Ovary (tissue), 10 donors: Measurements from ENCODE around the gene AP2A2. TPM values are rescaled to one million over a fixed set of nuclear protein-coding genes. Genes with fewer than 3 reads are reported as not detected.

ENCODE experiments used
- DNase-seq, 5 donors: peaks; one replicate each; pipeline ENCODE4 v3.0.0-alpha.2; 2019 to 2020
- H3K27ac ChIP-seq, 2 donors: fragments of 200-600 bp; one replicate each; pipeline versions ENCODE4 v1.5.1 to v1.8.0; 2019 to 2022
- H3K27me3 ChIP-seq: fragments of 200-600 bp; one replicate; pipeline ENCODE4 v1.8.0; 2022
- H3K36me3 ChIP-seq: fragments of 200-600 bp; sonication (generic); one replicate; pipeline ENCODE4 v1.5.1; 2019
- H3K4me1 ChIP-seq: one replicate; pipeline ENCODE4 v1.8.1; 2013; ENCODE audit warnings: mild to moderate bottlenecking, moderate library complexity; ENCODE audit not compliant: insufficient read depth
- H3K4me3 ChIP-seq: fragments of 200-600 bp; sonication (generic); one replicate; pipeline ENCODE4 v1.5.1; 2017
- H3K9me3 ChIP-seq, 2 donors: fragments of 200-600 bp in 1 of 2; sonication (generic) in 1 of 2; one replicate each; pipeline versions ENCODE4 v1.5.1 to v1.8.1; 2013 to 2019; ENCODE audit warnings: mild to moderate bottlenecking in 1 of 2, moderate library complexity in 1 of 2
- CTCF ChIP-seq, 3 donors: fragments of 450-650 bp in 2 of 3; fragments of 200-600 bp in 1 of 3; IDR thresholded peaks; one replicate each; pipeline versions ENCODE4 v1.5.1 to v1.8.0; 2016 to 2022; ENCODE audit warnings: antibody characterized with exemption in 3 of 3, mild to moderate bottlenecking in 1 of 3
- EP300 ChIP-seq: sonication (generic); formaldehyde crosslinking; IDR thresholded peaks from one replicate; pipeline ENCODE4 v1.6.1; 2017; ENCODE audit warnings: antibody characterized with exemption
- POLR2A ChIP-seq: fragments of 450-650 bp; IDR thresholded peaks from one replicate; pipeline ENCODE4 v1.6.1; 2017; ENCODE audit warnings: antibody characterized with exemption, mild to moderate bottlenecking, moderate library complexity
- WGBS, 3 donors: extraction: QIAGEN DNeasy Blood & Tissue Kit in 1 of 3; methylation state at CpG; one replicate each; pipeline versions ENCODE4 v1.1.5 to v1.1.7; 2013 to 2017; 5-methylcytosine and 5-hydroxymethylcytosine counted together
- intact Hi-C, 4 donors: fragments of 100-400 bp; cut with DNase I; formaldehyde crosslinking; loops; one replicate each; pipeline versions ENCODE4 v1.11.0 to v1.15.1; 2022 to 2023
- long read RNA-seq, 3 donors: library from polyadenylated mRNA in 2 of 3; unstranded in 2 of 3; transcript quantifications; one replicate each; pipeline ENCODE4 v2.0.0 and lab custom pipeline, GENCODE V29; 2021 to 2026
- polyA plus RNA-seq, 2 donors: library from polyadenylated mRNA; stranded (reverse); fragments of 200-250 nt in 1 of 2; fragments of 350-450 nt in 1 of 2; fragmentation: Illumina TruSeq in 1 of 2; extraction: RNeasy Lipid Tissue Mini Kit (QIAGEN cat#74804) in 1 of 2; gene quantifications; one replicate each; pipeline ENCODE4 v1.2.3, GENCODE V29; 2013 to 2014
- total RNA-seq, 7 donors: library from RNA; depleted of rRNA in 2 of 7; stranded (reverse); fragments of >200 nt in 2 of 7; fragmentation: NEBNext Ultra II Directional in 3 of 7; extraction: Animal tissue kit (Norgen Biotek cat#: 25700) in 3 of 7; gene quantifications; one replicate each; pipeline versions ENCODE4 v1.1.0 to v1.2.4, GENCODE V29; 2016 to 2023
- donor health status: DM: no; HTN: no; CAD: no; lungs with moderate emphysema.
- donor health status: DM: no; HTN: no; CAD: no.
- donor health status: Bipolar disorder and iron deficiency.
- donor health status: DM: yes; HTN: yes; CAD: no.
- donor health status: DM: no; HTN: no; CAD: no.
- donor health status: DM: yes; HTN: yes; CAD: no.

AP2A2 gene
- total RNA-seq (10 to 100 TPM; 27.7 to 80.1 (median 54.0) TPM), polyA plus RNA-seq (100 to 1,000 TPM in 1 of 2 donors, 10 to 100 TPM in 1; 31.1 to 151 TPM)
- long read RNA-seq, donor 1, full-length matches to known transcripts = 3 of 49 reads
- long read RNA-seq, donor 1, partial matches to known transcripts = 26 of 49 reads
- long read RNA-seq, donor 1, other reads (novel, unspliced or antisense) = 20 of 49 reads
- long read RNA-seq, donor 2, full-length matches to known transcripts = 8 of 20 reads
- long read RNA-seq, donor 2, partial matches to known transcripts = 12 of 20 reads
- long read RNA-seq, donor 2, other reads (novel, unspliced or antisense) = 0 of 20 reads
- long read RNA-seq, donor 3, full-length matches to known transcripts = 55 of 83 reads
- long read RNA-seq, donor 3, partial matches to known transcripts = 13 of 83 reads
- long read RNA-seq, donor 3, other reads (novel, unspliced or antisense) = 15 of 83 reads

- no peaks in the 10 kb centered on the region for H3K36me3 ChIP-seq
- 1 to 5% (median 2%) methylated on average over 26 to 124 of the region's 124 CpGs for WGBS, 3 donors
- peak; percentile 87 to 95 (median 93) for DNase-seq
- H3K4me3 ChIP-seq = peak within 1 kb of the TSS; percentile 99
- TF ChIP-seq CTCF (IDR thresholded peaks at IDR 0.05) (peak; percentile 34 to 97 (median 96)), EP300 (no peak), POLR2A (peak; percentile 69)
- peaks cover 8% of the 10 kb centered on the region for H3K4me1 ChIP-seq
- no peaks in the 10 kb centered on the region for H3K9me3 ChIP-seq
- no peaks in the 10 kb centered on the region for H3K27me3 ChIP-seq
- intact Hi-C loops = loop anchor here in 1 of 4 donors (5.0 kb wide), 1 partner anchor 112 kb away; the partner anchor contains the start of gene MUC6
- H3K27ac ChIP-seq = peak within 1 kb of the TSS; percentile 66 to 91
Observed at GRCh38 chr11:925496-926301, at the start of gene AP2A2. Gene AP2A2, plus strand, starts transcription at chr11:925870. Its CDS starts 152 bp downstream, at chr11:926022.

- Histone ChIP-seq H3K27me3 (no peaks in the 10 kb centered on the region), H3K27ac (no peak overlapping the region), H3K9me3 (no peaks in the 10 kb centered on the region), H3K4me3 (no peak overlapping the region), H3K4me1 (peaks cover 10% of the 10 kb centered on the region), H3K36me3 (no peaks in the 10 kb centered on the region)
- intact Hi-C loops = no loop called here
- WGBS, 3 donors = 27 to 65% (median 60%) methylated on average over 12 of the region's 12 CpGs
- TF ChIP-seq EP300 = no peak
- TF ChIP-seq POLR2A = no peak
- TF ChIP-seq CTCF (IDR thresholded peaks at IDR 0.05) = no peak
- peak in 2 of 5 donors; percentile 43 to 68 for DNase-seq
Observed at GRCh38 chr11:876545-876944, 49.1 kb upstream of the AP2A2 start.

- Histone ChIP-seq H3K4me1 (peaks cover 10% of the 10 kb centered on the region), H3K9me3 (no peaks in the 10 kb centered on the region), H3K4me3 (no peak overlapping the region), H3K36me3 (no peaks in the 10 kb centered on the region), H3K27ac (no peak overlapping the region), H3K27me3 (no peaks in the 10 kb centered on the region)
- intact Hi-C loops = no loop called here
- TF ChIP-seq CTCF (IDR thresholded peaks at IDR 0.05) (no peak), POLR2A (no peak), EP300 (no peak)
- WGBS, 3 donors = 86 to 96% (median 91%) methylated on average over 11 of the region's 11 CpGs
- no peak for DNase-seq
Observed at GRCh38 chr11:877565-877964, 48.1 kb upstream of the AP2A2 start.

GRCh38 chr11:880447-880846, 45.2 kb upstream of the AP2A2 start:
- Histone ChIP-seq H3K9me3 (no peaks in the 10 kb centered on the region), H3K4me1 (peaks cover 4% of the 10 kb centered on the region), H3K27me3 (no peaks in the 10 kb centered on the region), H3K36me3 (no peaks in the 10 kb centered on the region), H3K27ac (no peak overlapping the region), H3K4me3 (no peak overlapping the region)
- TF ChIP-seq POLR2A = no peak
- TF ChIP-seq EP300 = no peak
- TF ChIP-seq CTCF (IDR thresholded peaks at IDR 0.05) = no peak
- 85 to 92% (median 91%) methylated on average over 14 of the region's 14 CpGs for WGBS, 3 donors
- intact Hi-C loops = loop anchor here in 1 of 4 donors (5.0 kb wide), 1 partner anchor 1422 kb away; the partner anchor contains the start of genes C11orf21 and TSPAN32
- DNase-seq = no peak
